Stimulated activated CD8-positive, alpha-beta memory T cell treated with anti-CD3 and anti-CD28 coated beads, Interleukin-7, amount 100 ng/mL, for 24 hours (primary cell): Measurements from ENCODE around the gene ITGA1.
"Not testable (repeated sequence)": the region's sequence is repeated elsewhere in the genome, so short reads cannot be mapped to it uniquely, and the experiment has no call there.

Experiments
- DNase-seq: peaks from one replicate; pipeline ENCODE4 v3.0.0-alpha.2; 2020; ENCODE audit warnings: low read depth

Gene ITGA1

GRCh38 chr5:52831786-52832511 lies 44.2 kb downstream of the ITGA1 start:
- no peak for DNase-seq

GRCh38 chr5:52834320-52834719 lies 46.6 kb downstream of the ITGA1 start:
- no peak for DNase-seq

GRCh38 chr5:52837068-52837467 lies 49.4 kb downstream of the ITGA1 start:
- no peak for DNase-seq

- DNase-seq: no peak
Observed at GRCh38 chr5:52837591-52838001, 49.9 kb downstream of the ITGA1 start.

- DNase-seq: no peak
Observed at GRCh38 chr5:52838326-52839015, 50.8 kb downstream of the ITGA1 start.

GRCh38 chr5:52839285-52839684 lies 51.6 kb downstream of the ITGA1 start:
- no peak for DNase-seq

- no peak for DNase-seq
Observed at GRCh38 chr5:52840277-52841050, 52.7 kb downstream of the ITGA1 start.

GRCh38 chr5:52841114-52841513 lies 53.4 kb downstream of the ITGA1 start:
- no peak for DNase-seq

- no peak for DNase-seq
Observed at GRCh38 chr5:52842111-52842510, 54.4 kb downstream of the ITGA1 start.

- no peak for DNase-seq
Observed at GRCh38 chr5:52844885-52845284, 57.2 kb downstream of the ITGA1 start.

- no peak for DNase-seq
Observed at GRCh38 chr5:52846182-52846842, 58.6 kb downstream of the ITGA1 start.

GRCh38 chr5:52848688-52849087 lies 61.0 kb downstream of the ITGA1 start:
- DNase-seq: not testable (repeated sequence)

GRCh38 chr5:52849544-52849943 lies 61.8 kb downstream of the ITGA1 start:
- no peak for DNase-seq

- no peak for DNase-seq
Observed at GRCh38 chr5:52853650-52854049, 65.9 kb downstream of the ITGA1 start.

GRCh38 chr5:52854301-52854700 lies 66.6 kb downstream of the ITGA1 start:
- DNase-seq: no peak

- no peak for DNase-seq
Observed at GRCh38 chr5:52854949-52855348, 67.2 kb downstream of the ITGA1 start.

GRCh38 chr5:52856564-52856963 lies 68.8 kb downstream of the ITGA1 start:
- DNase-seq: no peak

GRCh38 chr5:52859628-52860027 lies 71.9 kb downstream of the ITGA1 start:
- DNase-seq: no peak

- DNase-seq: no peak
Observed at GRCh38 chr5:52861368-52861767, 73.7 kb downstream of the ITGA1 start.

GRCh38 chr5:52863715-52864290 lies 76.1 kb downstream of the ITGA1 start:
- DNase-seq: no peak

- no peak for DNase-seq
Observed at GRCh38 chr5:52864371-52864770, 76.7 kb downstream of the ITGA1 start.

- no peak for DNase-seq
Observed at GRCh38 chr5:52864884-52865283, 77.2 kb downstream of the ITGA1 start.
